K562 (cell line): ENCODE data around the gene AGO4. TPM values are rescaled to one million over a fixed set of nuclear protein-coding genes. Genes with fewer than 3 reads are reported as not detected.
"Not testable (repeated sequence)": the region's sequence is repeated elsewhere in the genome, so short reads cannot be mapped to it uniquely, and the experiment has no call there.

Source experiments
- C11orf30 ChIP-seq: fragments of 450-650 bp; IDR thresholded peaks from 2 replicates; pipeline ENCODE4 v1.6.1; 2016; ENCODE audit warnings: low read depth, mild to moderate bottlenecking
- CC2D1A ChIP-seq: fragments of 450-650 bp; IDR thresholded peaks from 2 replicates; pipeline ENCODE4 v1.6.1; 2017; ENCODE audit warnings: mild to moderate bottlenecking
- DPF2 ChIP-seq: fragments of 450-650 bp; IDR thresholded peaks from 2 replicates; pipeline ENCODE4 v1.6.1; 2016
- NBN ChIP-seq: fragments of 450-650 bp; IDR thresholded peaks from 2 replicates; pipeline ENCODE4 v1.6.1; 2016; ENCODE audit warnings: low read depth, mild to moderate bottlenecking
- NFE2 ChIP-seq: IDR thresholded peaks from 2 replicates; pipeline ENCODE4 v1.6.1; 2014; ENCODE audit warnings: antibody characterized with exemption, low read depth
- SMARCA5 ChIP-seq: fragments of 450-650 bp; IDR thresholded peaks from 2 replicates; pipeline ENCODE4 v1.6.1; 2016
- TAL1 ChIP-seq: fragments of 450-650 bp; IDR thresholded peaks from 2 replicates; pipeline ENCODE4 v1.6.1; 2016; ENCODE audit warnings: mild to moderate bottlenecking
- ZNF316 ChIP-seq: fragments of 450-650 bp; IDR thresholded peaks from 2 replicates; pipeline ENCODE4 v1.6.1; 2016
- ZNF384 ChIP-seq: IDR thresholded peaks from 2 replicates; pipeline ENCODE4 v1.6.1; 2012; ENCODE audit warnings: low read depth, low read length, improper control_type of control experiment
- polyA plus RNA-seq, 8 experiments: library from polyadenylated mRNA; depleted of rRNA in 4 of 8; stranded (reverse) in 5 of 8; unstranded in 3 of 8; fragments of >200 nt; fragmentation: Nextera tagmentation in 2 of 8; fragmentation: Illumina TruSeq in 1 of 8; extraction: Ambion mirVana in 2 of 8; extraction: Trizol in 1 of 8; gene quantifications; 2 replicates each; pipeline versions ENCODE4 v1.2.1 to v1.2.3, GENCODE V29; 2011 to 2014; ENCODE audit warnings: inconsistent platforms in 1 of 8, missing spikeins in 1 of 8
- total RNA-seq, 7 experiments: library from RNA; depleted of rRNA in 6 of 7; stranded (reverse); fragments of >200 nt in 6 of 7; fragmentation: Illumina TruSeq in 2 of 7; extraction: Trizol in 2 of 7; gene quantifications; 2 replicates each; pipeline versions ENCODE4 v1.2.1 to v1.2.3, GENCODE V29; 2011 to 2021; ENCODE audit warnings: low replicate concordance in 1 of 7
- TF ChIP-seq, protein P1 (sequence below), 2 experiments: fragments of 450-650 bp; IDR thresholded peaks; 2 replicates each; pipeline ENCODE4 v1.6.1; 2016; ENCODE audit warnings: mild to moderate bottlenecking in 2 of 2, borderline replicate concordance in 1 of 2, low read depth in 1 of 2, moderate library complexity in 1 of 2
- TF ChIP-seq, protein P2 (sequence below): sonication (generic); formaldehyde crosslinking; IDR thresholded peaks from 2 replicates; pipeline ENCODE4 v1.8.1; 2023; ENCODE audit warnings: mild to moderate bottlenecking, missing genetic modification reagents
- TF ChIP-seq, protein P3 (sequence below): fragments of 450-650 bp; formaldehyde crosslinking; IDR thresholded peaks from 2 replicates; pipeline ENCODE4 v1.4.0; 2022; ENCODE audit warnings: missing genetic modification characterization
- TF ChIP-seq, protein P4 (sequence below), 2 experiments: IDR thresholded peaks in 1 of 2; conservative IDR thresholded peaks in 1 of 2; 2 replicates each; pipeline ENCODE4 v1.6.1; 2016; ENCODE audit warnings: low read depth in 2 of 2, mild to moderate bottlenecking in 1 of 2, missing compliant biosample characterization in 1 of 2, missing genetic modification characterization in 1 of 2, moderate library complexity in 1 of 2

AGO4 gene
- total and polyA plus RNA-seq, 9 of the 15 experiments (the other 6 are each of a cell fraction or from before 2014, with no cell fraction given) = 1.3 to 10.5 (median 6.5) TPM

DNA sequence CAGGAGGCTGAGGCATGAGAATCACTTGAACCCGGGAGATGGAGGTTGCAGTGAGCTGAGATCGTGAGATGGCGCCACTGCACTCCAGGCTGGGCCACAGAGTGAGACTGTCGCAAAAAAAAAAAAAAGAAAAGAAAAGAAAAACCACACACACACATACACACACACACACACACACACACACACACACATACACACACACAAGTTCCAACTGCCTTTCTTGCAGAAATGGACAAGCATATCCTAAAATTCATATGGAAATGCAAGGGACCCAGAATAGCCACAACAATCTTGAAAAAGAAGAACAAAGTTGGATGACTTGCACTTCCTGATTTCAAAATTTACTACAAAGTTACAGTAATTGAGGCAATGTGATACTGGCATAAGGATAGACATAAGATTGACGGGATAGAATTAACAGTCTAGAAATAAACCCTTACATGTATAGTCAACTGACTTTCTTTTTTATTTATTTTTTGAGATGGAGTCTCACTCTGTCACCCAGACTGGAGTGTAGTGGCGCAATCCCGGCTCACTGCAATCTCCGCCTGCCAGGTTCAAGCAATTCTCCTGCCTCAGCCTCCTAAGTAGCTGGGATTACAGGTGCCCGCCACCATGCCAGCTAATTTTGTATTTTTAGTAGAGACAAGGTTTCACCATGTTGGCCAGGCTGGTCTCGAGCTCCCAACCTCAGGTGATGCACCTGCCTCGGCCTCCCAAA, 7.5 kb upstream of the AGO4 start (continued):
- TF ChIP-seq SMARCA5 (peak; percentile 69; the same call in 1 of the 2 replicates), DPF2 (peak; percentile 43; the same call in 1 of the 2 replicates), ZNF384 (peak; percentile 84), CC2D1A (peak; percentile 53; the same call in 1 of the 2 replicates), C11orf30 (peak; percentile 78), TAL1 (peak; percentile 18; the same call in 1 of the 2 replicates), NBN (peak; percentile 62; the same call in 1 of the 2 replicates), NFE2 (peak; percentile 63), ZNF316 (peak; percentile 67)
- TF ChIP-seq, protein P1, sequence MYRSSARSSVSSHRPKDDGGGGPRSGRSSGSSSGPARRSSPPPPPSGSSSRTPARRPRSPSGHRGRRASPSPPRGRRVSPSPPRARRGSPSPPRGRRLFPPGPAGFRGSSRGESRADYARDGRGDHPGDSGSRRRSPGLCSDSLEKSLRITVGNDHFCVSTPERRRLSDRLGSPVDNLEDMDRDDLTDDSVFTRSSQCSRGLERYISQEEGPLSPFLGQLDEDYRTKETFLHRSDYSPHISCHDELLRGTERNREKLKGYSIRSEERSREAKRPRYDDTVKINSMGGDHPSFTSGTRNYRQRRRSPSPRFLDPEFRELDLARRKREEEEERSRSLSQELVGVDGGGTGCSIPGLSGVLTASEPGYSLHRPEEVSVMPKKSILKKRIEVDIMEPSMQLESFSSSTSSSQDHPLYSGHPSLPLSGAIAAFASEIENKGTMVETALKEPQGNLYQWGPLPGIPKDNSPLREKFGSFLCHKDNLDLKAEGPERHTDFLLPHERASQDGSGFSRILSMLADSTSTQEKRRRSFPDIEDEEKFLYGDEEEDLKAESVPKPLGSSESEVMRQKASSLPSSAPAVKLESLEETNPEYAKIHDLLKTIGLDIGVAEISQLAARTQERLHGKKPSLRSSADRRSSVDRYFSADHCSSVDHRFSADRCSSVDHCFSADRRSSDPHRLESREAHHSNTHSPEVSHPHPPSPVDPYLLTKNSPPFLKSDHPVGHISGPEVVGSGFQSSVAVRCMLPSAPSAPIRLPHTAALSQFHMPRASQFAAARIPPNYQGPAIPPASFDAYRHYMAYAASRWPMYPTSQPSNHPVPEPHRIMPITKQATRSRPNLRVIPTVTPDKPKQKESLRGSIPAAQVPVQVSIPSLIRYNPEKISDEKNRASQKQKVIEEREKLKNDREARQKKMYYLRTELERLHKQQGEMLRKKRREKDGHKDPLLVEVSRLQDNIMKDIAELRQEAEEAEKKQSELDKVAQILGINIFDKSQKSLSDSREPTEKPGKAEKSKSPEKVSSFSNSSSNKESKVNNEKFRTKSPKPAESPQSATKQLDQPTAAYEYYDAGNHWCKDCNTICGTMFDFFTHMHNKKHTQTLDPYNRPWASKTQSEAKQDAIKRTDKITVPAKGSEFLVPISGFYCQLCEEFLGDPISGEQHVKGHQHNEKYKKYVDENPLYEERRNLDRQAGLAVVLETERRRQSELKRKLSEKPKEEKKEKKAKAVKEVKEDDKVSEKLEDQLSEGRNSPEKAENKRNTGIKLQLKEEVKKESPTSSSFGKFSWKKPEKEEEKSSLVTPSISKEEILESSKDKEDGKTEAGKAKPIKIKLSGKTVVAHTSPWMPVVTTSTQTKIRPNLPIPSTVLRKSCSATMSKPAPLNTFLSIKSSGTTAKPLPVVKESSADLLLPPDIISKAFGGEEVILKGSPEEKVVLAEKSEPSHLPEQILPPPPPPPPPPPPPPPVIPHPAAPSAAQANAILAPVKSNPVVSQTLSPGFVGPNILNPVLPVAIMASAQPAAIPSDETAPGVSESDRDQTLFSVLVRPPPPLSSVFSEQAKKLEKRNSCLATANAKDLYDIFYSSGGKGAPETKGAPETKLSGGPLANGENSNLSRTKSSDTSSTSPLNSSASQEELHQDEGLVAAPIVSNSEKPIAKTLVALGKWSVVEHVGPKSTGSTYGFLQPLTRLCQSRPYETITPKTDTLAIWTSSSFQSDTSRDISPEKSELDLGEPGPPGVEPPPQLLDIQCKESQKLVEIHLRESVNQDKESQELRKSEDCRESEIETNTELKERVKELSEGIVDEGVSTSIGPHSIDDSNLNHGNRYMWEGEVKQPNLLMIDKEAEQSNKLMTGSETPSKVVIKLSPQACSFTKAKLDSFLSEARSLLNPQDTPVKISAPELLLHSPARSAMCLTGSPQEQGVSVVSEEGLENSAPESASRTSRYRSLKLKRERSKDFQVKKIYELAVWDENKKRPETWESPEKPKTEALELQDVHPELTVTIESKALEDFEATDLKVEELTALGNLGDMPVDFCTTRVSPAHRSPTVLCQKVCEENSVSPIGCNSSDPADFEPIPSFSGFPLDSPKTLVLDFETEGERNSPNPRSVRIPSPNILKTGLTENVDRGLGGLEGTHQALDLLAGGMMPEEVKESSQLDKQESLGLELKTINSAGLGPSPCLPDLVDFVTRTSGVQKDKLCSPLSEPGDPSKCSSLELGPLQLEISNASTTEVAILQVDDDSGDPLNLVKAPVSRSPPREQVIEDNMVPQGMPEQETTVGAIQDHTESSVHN (IDR thresholded peaks at IDR 0.05; ENCODE audit: borderline replicate concordance in 1 of 2, low read depth in 1 of 2) = 0 out of 4 replicates have a peak, but pooled peaks of 1 of the 2 experiments have one; percentile 27
- TF ChIP-seq, protein P2, sequence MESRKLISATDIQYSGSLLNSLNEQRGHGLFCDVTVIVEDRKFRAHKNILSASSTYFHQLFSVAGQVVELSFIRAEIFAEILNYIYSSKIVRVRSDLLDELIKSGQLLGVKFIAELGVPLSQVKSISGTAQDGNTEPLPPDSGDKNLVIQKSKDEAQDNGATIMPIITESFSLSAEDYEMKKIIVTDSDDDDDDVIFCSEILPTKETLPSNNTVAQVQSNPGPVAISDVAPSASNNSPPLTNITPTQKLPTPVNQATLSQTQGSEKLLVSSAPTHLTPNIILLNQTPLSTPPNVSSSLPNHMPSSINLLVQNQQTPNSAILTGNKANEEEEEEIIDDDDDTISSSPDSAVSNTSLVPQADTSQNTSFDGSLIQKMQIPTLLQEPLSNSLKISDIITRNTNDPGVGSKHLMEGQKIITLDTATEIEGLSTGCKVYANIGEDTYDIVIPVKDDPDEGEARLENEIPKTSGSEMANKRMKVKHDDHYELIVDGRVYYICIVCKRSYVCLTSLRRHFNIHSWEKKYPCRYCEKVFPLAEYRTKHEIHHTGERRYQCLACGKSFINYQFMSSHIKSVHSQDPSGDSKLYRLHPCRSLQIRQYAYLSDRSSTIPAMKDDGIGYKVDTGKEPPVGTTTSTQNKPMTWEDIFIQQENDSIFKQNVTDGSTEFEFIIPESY (CRISPR knock-in tag) = peak; percentile 85
- TF ChIP-seq, protein P3, sequence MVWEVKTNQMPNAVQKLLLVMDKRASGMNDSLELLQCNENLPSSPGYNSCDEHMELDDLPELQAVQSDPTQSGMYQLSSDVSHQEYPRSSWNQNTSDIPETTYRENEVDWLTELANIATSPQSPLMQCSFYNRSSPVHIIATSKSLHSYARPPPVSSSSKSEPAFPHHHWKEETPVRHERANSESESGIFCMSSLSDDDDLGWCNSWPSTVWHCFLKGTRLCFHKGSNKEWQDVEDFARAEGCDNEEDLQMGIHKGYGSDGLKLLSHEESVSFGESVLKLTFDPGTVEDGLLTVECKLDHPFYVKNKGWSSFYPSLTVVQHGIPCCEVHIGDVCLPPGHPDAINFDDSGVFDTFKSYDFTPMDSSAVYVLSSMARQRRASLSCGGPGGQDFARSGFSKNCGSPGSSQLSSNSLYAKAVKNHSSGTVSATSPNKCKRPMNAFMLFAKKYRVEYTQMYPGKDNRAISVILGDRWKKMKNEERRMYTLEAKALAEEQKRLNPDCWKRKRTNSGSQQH = 0 out of 2 replicates have a peak, but pooled peaks have one; percentile 38
- TF ChIP-seq, protein P4, sequence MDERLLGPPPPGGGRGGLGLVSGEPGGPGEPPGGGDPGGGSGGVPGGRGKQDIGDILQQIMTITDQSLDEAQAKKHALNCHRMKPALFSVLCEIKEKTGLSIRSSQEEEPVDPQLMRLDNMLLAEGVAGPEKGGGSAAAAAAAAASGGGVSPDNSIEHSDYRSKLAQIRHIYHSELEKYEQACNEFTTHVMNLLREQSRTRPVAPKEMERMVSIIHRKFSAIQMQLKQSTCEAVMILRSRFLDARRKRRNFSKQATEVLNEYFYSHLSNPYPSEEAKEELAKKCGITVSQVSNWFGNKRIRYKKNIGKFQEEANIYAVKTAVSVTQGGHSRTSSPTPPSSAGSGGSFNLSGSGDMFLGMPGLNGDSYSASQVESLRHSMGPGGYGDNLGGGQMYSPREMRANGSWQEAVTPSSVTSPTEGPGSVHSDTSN (CRISPR knock-in tag; IDR thresholded peaks at IDR 0.05; ENCODE audit: low read depth) = not testable (repeated sequence)
- TF ChIP-seq, protein P4 (tag; conservative IDR thresholded peaks at IDR 0.05; ENCODE audit: low read depth) = 0 out of 2 replicates have a peak, but pooled peaks have one; percentile 9
